Tibial nerve (tissue), 4 donors: Measurements from ENCODE around the gene TRIM9. TPM values are rescaled to one million over a fixed set of nuclear protein-coding genes. Genes with fewer than 3 reads are reported as not detected.

Source experiments
- DNase-seq, 2 donors: peaks; one replicate each; pipeline ENCODE4 v3.0.0-alpha.2; 2019; ENCODE audit warnings: low spot score in 2 of 2
- H3K27ac ChIP-seq, 4 donors: fragments of 200-600 bp; sonication (generic) in 3 of 4; one replicate each; pipeline ENCODE4 v1.5.1; 2017 to 2019; ENCODE audit warnings: mild to moderate bottlenecking in 1 of 4
- H3K27me3 ChIP-seq, 2 donors: fragments of 200-600 bp; sonication (generic) in 1 of 2; one replicate each; pipeline versions ENCODE4 v1.5.1 to v1.6.0; 2017 to 2019
- H3K36me3 ChIP-seq, 3 donors: fragments of 200-600 bp; sonication (generic); one replicate each; pipeline ENCODE4 v1.5.1; 2018 to 2019
- H3K4me1 ChIP-seq, 4 donors: fragments of 200-600 bp; sonication (generic) in 3 of 4; one replicate each; pipeline ENCODE4 v1.5.1; 2017 to 2019
- H3K4me3 ChIP-seq, 4 donors: fragments of 200-600 bp; sonication (generic) in 3 of 4; one replicate each; pipeline ENCODE4 v1.5.1; 2017 to 2019; ENCODE audit warnings: mild to moderate bottlenecking in 1 of 4, moderate library complexity in 1 of 4
- H3K9me3 ChIP-seq, 4 donors: fragments of 200-600 bp; sonication (generic) in 3 of 4; one replicate each; pipeline ENCODE4 v1.5.1; 2017 to 2019
- CTCF ChIP-seq, 5 experiments: fragments of 200-600 bp in 3 of 5; fragments of 450-650 bp in 2 of 5; sonication (generic) in 3 of 5; IDR thresholded peaks; one replicate each; pipeline ENCODE4 v1.5.1; 2016 to 2019; ENCODE audit warnings: antibody characterized with exemption in 5 of 5, mild to moderate bottlenecking in 3 of 5, moderate library complexity in 2 of 5
- EP300 ChIP-seq, 2 donors: sonication (generic); formaldehyde crosslinking; IDR thresholded peaks; one replicate each; pipeline ENCODE4 v1.6.1; 2017; ENCODE audit warnings: antibody characterized with exemption in 2 of 2, mild to moderate bottlenecking in 1 of 2
- POLR2A ChIP-seq, 2 donors: fragments of 450-650 bp; IDR thresholded peaks; one replicate each; pipeline ENCODE4 v1.6.1; 2017; ENCODE audit warnings: antibody characterized with exemption in 2 of 2, mild to moderate bottlenecking in 2 of 2, moderate library complexity in 2 of 2
- WGBS, 2 donors: methylation state at CpG; one replicate each; pipeline ENCODE4 v1.1.5; 2018; 5-methylcytosine and 5-hydroxymethylcytosine counted together
- total RNA-seq, 4 donors: library from RNA; depleted of rRNA; stranded (reverse); fragments of >200 nt; gene quantifications; one replicate each; pipeline ENCODE4 v1.1.0, GENCODE V29; 2016

TRIM9 gene
- total RNA-seq, 4 donors from 2014 or later, result 0.87 to 5.9 (median 4.9) TPM

- H3K27me3 ChIP-seq, result no peaks in the 10 kb centered on the region
- no peaks in the 10 kb centered on the region for H3K9me3 ChIP-seq
- no peak for DNase-seq
- H3K27ac ChIP-seq, result no peak overlapping the region
- WGBS, 2 donors, result 61 to 63% methylated on average over 2 of the region's 2 CpGs
- H3K4me1 ChIP-seq, result peaks cover 0 to 9% (median 0%) of the 10 kb centered on the region in 4 donors
- TF ChIP-seq CTCF (IDR thresholded peaks at IDR 0.05), result no peak
- no peak for TF ChIP-seq POLR2A (IDR thresholded peaks at IDR 0.05)
- TF ChIP-seq EP300 (IDR thresholded peaks at IDR 0.05), result no peak
- peaks cover 0 to 50% (median 0%) of the 10 kb centered on the region in 3 donors for H3K36me3 ChIP-seq
- no peak overlapping the region for H3K4me3 ChIP-seq
Measured at GRCh38 chr14:50936016-50936340, 158.9 kb downstream of the TRIM9 start.

GRCh38 chr14:50935126-50936015, 159.5 kb downstream of the TRIM9 start:
- no peak for TF ChIP-seq CTCF (IDR thresholded peaks at IDR 0.05)
- TF ChIP-seq EP300 (IDR thresholded peaks at IDR 0.05), result no peak
- TF ChIP-seq POLR2A (IDR thresholded peaks at IDR 0.05), result no peak
- no peaks in the 10 kb centered on the region for H3K27me3 ChIP-seq
- no peak overlapping the region for H3K27ac ChIP-seq
- H3K4me3 ChIP-seq, result no peak overlapping the region
- WGBS, 2 donors, result 59 to 62% methylated on average over 5 of the region's 5 CpGs
- H3K36me3 ChIP-seq, result peaks cover 0 to 53% (median 0%) of the 10 kb centered on the region in 3 donors
- peaks cover 0 to 9% (median 0%) of the 10 kb centered on the region in 4 donors for H3K4me1 ChIP-seq
- no peaks in the 10 kb centered on the region for H3K9me3 ChIP-seq
- no peak for DNase-seq

- DNase-seq, result no peak
- H3K27ac ChIP-seq, result no peak overlapping the region
- H3K9me3 ChIP-seq, result no peaks in the 10 kb centered on the region
- no peak overlapping the region for H3K4me3 ChIP-seq
- H3K36me3 ChIP-seq, result peaks cover 0 to 78% (median 0%) of the 10 kb centered on the region in 3 donors
- WGBS, 2 donors, result 82 to 84% methylated on average over 4 of the region's 4 CpGs
- TF ChIP-seq EP300 (IDR thresholded peaks at IDR 0.05), result no peak
- no peak for TF ChIP-seq CTCF (IDR thresholded peaks at IDR 0.05)
- TF ChIP-seq POLR2A (IDR thresholded peaks at IDR 0.05), result no peak
- H3K27me3 ChIP-seq, result no peaks in the 10 kb centered on the region
- H3K4me1 ChIP-seq, result peaks cover 0 to 7% (median 0%) of the 10 kb centered on the region in 4 donors
Measured at GRCh38 chr14:50932592-50933495, 162.1 kb downstream of the TRIM9 start.

- H3K9me3 ChIP-seq, result no peaks in the 10 kb centered on the region
- no peak for DNase-seq
- H3K27ac ChIP-seq, result no peak overlapping the region
- H3K4me3 ChIP-seq, result no peak overlapping the region
- H3K27me3 ChIP-seq, result no peaks in the 10 kb centered on the region
- TF ChIP-seq EP300 (IDR thresholded peaks at IDR 0.05) (no peak), POLR2A (IDR thresholded peaks at IDR 0.05) (no peak), CTCF (IDR thresholded peaks at IDR 0.05) (no peak)
- WGBS, 2 donors, result 69 to 82% methylated on average over 1 of the region's 1 CpG
- peaks cover 0 to 3% (median 0%) of the 10 kb centered on the region in 4 donors for H3K4me1 ChIP-seq
- peaks cover 0 to 85% (median 0%) of the 10 kb centered on the region in 3 donors for H3K36me3 ChIP-seq
Measured at GRCh38 chr14:50932156-50932555, 162.7 kb downstream of the TRIM9 start.
